Trophoblast cell (in vitro differentiated cells and primary cell): Measurements from ENCODE around the gene TENM4.

Experiments
- DNase-seq, 2 donors: peaks; one replicate each; pipeline ENCODE4 v3.0.0-alpha.2; 2016
- H2AFZ ChIP-seq: 2 replicates; pipeline ENCODE4 v1.6.1; 2013; ENCODE audit warnings: low read length, moderate library complexity, mild to moderate bottlenecking; ENCODE audit not compliant: insufficient read depth, poor library complexity
- H2AK5ac ChIP-seq: 2 replicates; pipeline ENCODE4 v1.6.1; 2013; ENCODE audit warnings: mild to moderate bottlenecking, low read length
- H2BK120ac ChIP-seq: 2 replicates; pipeline ENCODE4 v1.6.1; 2013; ENCODE audit warnings: low read length, mild to moderate bottlenecking, moderate library complexity; ENCODE audit not compliant: insufficient read depth, poor library complexity
- H2BK12ac ChIP-seq: 2 replicates; pipeline ENCODE4 v1.6.1; 2013; ENCODE audit warnings: mild to moderate bottlenecking, low read length, moderate library complexity
- H2BK5ac ChIP-seq: 2 replicates; pipeline ENCODE4 v1.6.1; 2013; ENCODE audit warnings: low read length, low read depth, moderate library complexity, mild to moderate bottlenecking; ENCODE audit not compliant: poor library complexity
- H3K14ac ChIP-seq: 2 replicates; pipeline ENCODE4 v1.6.1; 2013; ENCODE audit warnings: mild to moderate bottlenecking, low read length
- H3K18ac ChIP-seq: 2 replicates; pipeline ENCODE4 v1.6.1; 2013; ENCODE audit warnings: mild to moderate bottlenecking, low read length
- H3K23ac ChIP-seq: 2 replicates; pipeline ENCODE4 v1.6.1; 2013; ENCODE audit warnings: low read length
- H3K27ac ChIP-seq: 2 replicates; pipeline ENCODE4 v1.5.1; 2013; ENCODE audit warnings: low read depth, mild to moderate bottlenecking, inconsistent platforms, low read length, moderate library complexity
- H3K27me3 ChIP-seq: 2 replicates; pipeline ENCODE4 v1.6.1; 2013; ENCODE audit warnings: inconsistent platforms, mild to moderate bottlenecking, low read length, moderate library complexity; ENCODE audit not compliant: insufficient read depth
- H3K36me3 ChIP-seq, 2 experiments: 1 replicate in 1 of 2; 2 replicates in 1 of 2; pipeline ENCODE4 v1.6.1; 2013; ENCODE audit warnings: low read length in 2 of 2, mild to moderate bottlenecking in 2 of 2, moderate library complexity in 1 of 2; ENCODE audit not compliant: insufficient read depth in 2 of 2, control insufficient read depth in 1 of 2
- H3K4ac ChIP-seq: 2 replicates; pipeline ENCODE4 v1.6.1; 2013; ENCODE audit warnings: low read depth, mild to moderate bottlenecking, low read length, moderate library complexity
- H3K4me1 ChIP-seq, 2 experiments: 1 replicate in 1 of 2; 2 replicates in 1 of 2; pipeline ENCODE4 v1.6.1; 2013; ENCODE audit warnings: low read length in 2 of 2, mild to moderate bottlenecking in 2 of 2, moderate library complexity in 1 of 2; ENCODE audit not compliant: insufficient read depth in 2 of 2, control insufficient read depth in 1 of 2
- H3K4me2 ChIP-seq: 2 replicates; pipeline ENCODE4 v1.6.1; 2013; ENCODE audit warnings: inconsistent platforms, mild to moderate bottlenecking, low read length, moderate library complexity
- H3K4me3 ChIP-seq: 2 replicates; pipeline ENCODE4 v1.5.1; 2013; ENCODE audit warnings: mild to moderate bottlenecking, low read depth, low read length, inconsistent platforms
- H3K79me1 ChIP-seq: one replicate; pipeline ENCODE4 v1.6.1; 2013; ENCODE audit warnings: low read length
- H3K79me2 ChIP-seq: 2 replicates; pipeline ENCODE4 v1.6.1; 2013; ENCODE audit warnings: low read length, mild to moderate bottlenecking; ENCODE audit not compliant: control insufficient read depth, insufficient read depth, poor library complexity
- H3K9ac ChIP-seq: 2 replicates; pipeline ENCODE4 v1.6.1; 2013; ENCODE audit warnings: mild to moderate bottlenecking, low read length
- H3K9me3 ChIP-seq: 2 replicates; pipeline ENCODE4 v1.6.1; 2013; ENCODE audit warnings: low read depth, mild to moderate bottlenecking, control low read depth, inconsistent platforms, low read length; ENCODE audit not compliant: insufficient read depth
- H4K12ac ChIP-seq: 2 replicates; pipeline ENCODE4 v1.6.1; 2013; ENCODE audit warnings: low read depth, mild to moderate bottlenecking, low read length, moderate library complexity
- H4K8ac ChIP-seq: 2 replicates; pipeline ENCODE4 v1.6.1; 2013; ENCODE audit warnings: low read depth, mild to moderate bottlenecking, low read length, moderate library complexity
- H4K91ac ChIP-seq: one replicate; pipeline ENCODE4 v1.6.1; 2013; ENCODE audit warnings: low read depth, mild to moderate bottlenecking, low read length, moderate library complexity
- WGBS: extraction: QIAGEN DNeasy Blood & Tissue Kit; methylation state at CpG from one replicate; pipeline ENCODE4 v1.1.7; 2013; ENCODE audit warnings: missing lambda C conversion rate; ENCODE audit not compliant: insufficient read length, insufficient coverage; ENCODE audit errors: extremely low coverage; 5-methylcytosine and 5-hydroxymethylcytosine counted together

Gene TENM4

DNA sequence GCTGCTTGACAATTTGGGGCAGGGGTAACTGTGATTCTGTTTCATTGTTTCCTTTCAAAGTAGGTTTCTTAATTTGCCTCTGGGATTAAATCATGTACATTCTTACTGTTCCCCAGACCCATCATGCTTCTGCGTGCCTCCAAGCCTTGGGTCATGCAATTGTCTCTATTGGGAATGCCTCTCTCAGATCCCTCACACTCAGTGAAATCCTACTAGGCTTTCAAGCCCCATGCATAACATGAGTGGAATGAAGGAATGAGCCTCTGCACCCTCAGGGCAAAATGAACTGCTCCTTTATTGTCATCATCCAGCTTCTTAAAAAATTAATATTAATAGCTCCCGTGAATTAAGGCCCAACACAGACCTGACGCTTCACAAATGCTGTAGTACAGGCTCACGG is 381.7 kb downstream of the TENM4 start:
- H2BK12ac ChIP-seq = no peak overlapping the region
- H4K8ac ChIP-seq = no peak overlapping the region
- H2AFZ ChIP-seq = no peak overlapping the region
- no peaks in the 10 kb centered on the region for H3K9me3 ChIP-seq
- no peak overlapping the region for H2BK120ac ChIP-seq
- H3K14ac ChIP-seq = no peak overlapping the region
- H3K79me2 ChIP-seq = no peaks in the 10 kb centered on the region
- H3K9ac ChIP-seq = no peak overlapping the region
- H3K27ac ChIP-seq = no peak overlapping the region
- no peak overlapping the region for H4K91ac ChIP-seq
- H3K79me1 ChIP-seq = no peaks in the 10 kb centered on the region
- no peak overlapping the region for H2BK5ac ChIP-seq
- no peak overlapping the region for H2AK5ac ChIP-seq
- peaks cover 0 to 10% of the 10 kb centered on the region in 2 experiments for H3K36me3 ChIP-seq
- H3K4me1 ChIP-seq = peaks cover 15 to 22% of the 10 kb centered on the region in 2 experiments
- no CpG with 5 or more reads among the region's 4 CpGs for WGBS
- H3K18ac ChIP-seq = no peak overlapping the region
- H3K4me3 ChIP-seq = no peak overlapping the region
- H4K12ac ChIP-seq = no peak overlapping the region
- H3K23ac ChIP-seq = no peak overlapping the region
- DNase-seq = peak; percentile 46 to 71
- H3K27me3 ChIP-seq = no peaks in the 10 kb centered on the region
- no peak overlapping the region for H3K4ac ChIP-seq
- H3K4me2 ChIP-seq = no peak overlapping the region

DNA sequence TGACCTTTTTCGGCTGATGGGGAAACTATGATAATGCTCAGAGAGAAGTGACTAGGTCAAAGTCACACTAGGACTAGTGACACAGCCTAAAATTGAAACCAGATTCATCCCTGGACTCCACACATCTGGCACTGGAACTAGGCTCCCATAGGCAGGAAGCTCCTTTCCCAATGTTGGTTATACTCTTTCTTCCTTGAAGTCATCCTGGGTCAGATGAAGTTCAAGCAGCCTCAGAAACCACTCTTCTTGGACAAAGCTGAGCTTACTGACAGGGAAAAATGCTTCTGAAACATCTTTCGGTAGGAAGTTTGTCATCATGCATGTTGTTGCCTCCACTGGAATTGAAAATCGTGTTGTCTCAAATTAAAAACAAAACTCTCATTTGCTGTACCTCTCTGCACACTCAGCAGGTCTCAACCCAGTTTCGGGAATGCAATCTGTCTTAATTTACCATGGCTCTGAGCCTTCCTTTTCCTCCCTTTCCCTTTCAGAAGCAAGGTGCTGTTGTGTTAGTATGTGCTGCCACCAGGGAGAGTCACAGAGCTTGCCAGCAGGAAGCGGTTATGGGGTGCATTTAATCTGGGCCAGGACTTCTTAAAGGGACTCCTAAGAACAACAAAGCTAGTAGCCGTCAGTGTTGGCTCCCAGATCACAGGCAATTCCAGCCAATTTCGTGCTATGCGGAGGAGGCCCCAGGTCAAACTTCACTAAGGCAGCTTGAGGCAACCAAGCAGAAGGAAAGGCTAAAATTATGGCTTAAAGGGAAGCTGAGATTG is 384.8 kb downstream of the TENM4 start:
- H4K91ac ChIP-seq = no peak overlapping the region
- no CpG with 5 or more reads among the region's 8 CpGs for WGBS
- no peak overlapping the region for H3K14ac ChIP-seq
- no peak overlapping the region for H2BK12ac ChIP-seq
- no peak overlapping the region for H3K27ac ChIP-seq
- no peaks in the 10 kb centered on the region for H3K27me3 ChIP-seq
- no peak for DNase-seq
- no peak overlapping the region for H3K4me3 ChIP-seq
- H3K79me2 ChIP-seq = no peaks in the 10 kb centered on the region
- no peak overlapping the region for H3K4me2 ChIP-seq
- H3K9ac ChIP-seq = no peak overlapping the region
- no peak overlapping the region for H3K23ac ChIP-seq
- H3K36me3 ChIP-seq = peaks cover 0 to 6% of the 10 kb centered on the region in 2 experiments
- no peak overlapping the region for H2BK120ac ChIP-seq
- H3K9me3 ChIP-seq = no peaks in the 10 kb centered on the region
- H4K8ac ChIP-seq = no peak overlapping the region
- H3K4ac ChIP-seq = no peak overlapping the region
- H3K18ac ChIP-seq = no peak overlapping the region
- no peak overlapping the region for H2BK5ac ChIP-seq
- no peak overlapping the region for H2AK5ac ChIP-seq
- no peak overlapping the region for H2AFZ ChIP-seq
- no peak overlapping the region for H4K12ac ChIP-seq
- no peaks in the 10 kb centered on the region for H3K79me1 ChIP-seq
- H3K4me1 ChIP-seq = peaks cover 15 to 18% of the 10 kb centered on the region in 2 experiments

- no peak overlapping the region for H2BK120ac ChIP-seq
- H3K36me3 ChIP-seq = peaks cover 0 to 6% of the 10 kb centered on the region in 2 experiments
- H2BK12ac ChIP-seq = no peak overlapping the region
- WGBS = no CpG with 5 or more reads among the region's 3 CpGs
- H3K79me1 ChIP-seq = no peaks in the 10 kb centered on the region
- H3K9me3 ChIP-seq = no peaks in the 10 kb centered on the region
- DNase-seq = no peak
- no peak overlapping the region for H3K9ac ChIP-seq
- no peak overlapping the region for H2BK5ac ChIP-seq
- peaks cover 3 to 6% of the 10 kb centered on the region in 2 experiments for H3K4me1 ChIP-seq
- H3K4me3 ChIP-seq = no peak overlapping the region
- H4K8ac ChIP-seq = no peak overlapping the region
- no peak overlapping the region for H3K14ac ChIP-seq
- no peak overlapping the region for H2AFZ ChIP-seq
- H2AK5ac ChIP-seq = no peak overlapping the region
- no peaks in the 10 kb centered on the region for H3K79me2 ChIP-seq
- no peak overlapping the region for H3K23ac ChIP-seq
- H4K12ac ChIP-seq = no peak overlapping the region
- no peak overlapping the region for H3K18ac ChIP-seq
- no peak overlapping the region for H3K4me2 ChIP-seq
- H3K27me3 ChIP-seq = no peaks in the 10 kb centered on the region
- no peak overlapping the region for H4K91ac ChIP-seq
- no peak overlapping the region for H3K4ac ChIP-seq
- H3K27ac ChIP-seq = no peak overlapping the region
These were observed 386.2 kb downstream of the TENM4 start for GRCh38 chr11:79054636-79055035.

DNA sequence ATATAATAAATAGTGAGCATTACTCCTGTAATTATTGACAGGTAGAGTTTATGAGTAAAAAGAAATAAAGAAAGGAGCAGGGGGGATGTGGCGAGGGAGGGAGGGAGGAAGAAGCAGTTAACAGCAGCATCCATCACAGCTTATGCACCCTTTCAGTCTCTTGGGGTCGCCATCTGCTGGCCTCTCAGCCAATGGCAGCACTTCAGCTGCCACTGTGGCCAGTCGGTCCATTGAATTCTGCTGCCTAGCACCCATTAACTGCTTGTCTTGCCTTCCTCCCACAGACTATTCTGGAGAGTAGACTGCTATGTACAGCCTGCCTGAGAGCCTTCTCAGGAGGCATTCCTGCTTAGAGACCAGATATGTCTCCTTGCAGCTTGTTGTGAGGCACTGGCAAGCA is 388.3 kb downstream of the TENM4 start:
- WGBS = no CpG with 5 or more reads among the region's 3 CpGs
- Histone ChIP-seq H2AK5ac (no peak overlapping the region), H3K23ac (no peak overlapping the region), H3K4me1 (peaks cover 0 to 3% of the 10 kb centered on the region in 2 experiments), H3K4ac (no peak overlapping the region), H3K4me2 (no peak overlapping the region), H2BK120ac (no peak overlapping the region), H3K27me3 (no peaks in the 10 kb centered on the region), H4K8ac (no peak overlapping the region), H4K12ac (no peak overlapping the region), H3K9me3 (no peaks in the 10 kb centered on the region), H4K91ac (no peak overlapping the region), H3K27ac (no peak overlapping the region), H3K36me3 (peaks cover 0 to 6% of the 10 kb centered on the region in 2 experiments), H3K18ac (no peak overlapping the region), H2BK12ac (no peak overlapping the region), H3K9ac (no peak overlapping the region), H3K4me3 (peak overlapping the region; percentile 23), H2BK5ac (no peak overlapping the region), H3K79me2 (no peaks in the 10 kb centered on the region), H3K14ac (no peak overlapping the region), H2AFZ (no peak overlapping the region), H3K79me1 (no peaks in the 10 kb centered on the region)
- no peak for DNase-seq
